Measurements from ENCODE around the gene TRPV5.

Gene TRPV5

GRCh38 chr7:142930126-142930730 lies 3.3 kb downstream of the TRPV5 start:
- Mint-ChIP-seq H3K9me3 (no peaks in the 10 kb centered on the region), H3K4me3 (no peak overlapping the region), H3K27ac (no peak overlapping the region), H3K27me3 (no peaks in the 10 kb centered on the region), H3K36me3 (ENCODE audit: low read depth) (no peaks in the 10 kb centered on the region), H3K4me1 (ENCODE audit: low read depth) (no peaks in the 10 kb centered on the region)

DNA sequence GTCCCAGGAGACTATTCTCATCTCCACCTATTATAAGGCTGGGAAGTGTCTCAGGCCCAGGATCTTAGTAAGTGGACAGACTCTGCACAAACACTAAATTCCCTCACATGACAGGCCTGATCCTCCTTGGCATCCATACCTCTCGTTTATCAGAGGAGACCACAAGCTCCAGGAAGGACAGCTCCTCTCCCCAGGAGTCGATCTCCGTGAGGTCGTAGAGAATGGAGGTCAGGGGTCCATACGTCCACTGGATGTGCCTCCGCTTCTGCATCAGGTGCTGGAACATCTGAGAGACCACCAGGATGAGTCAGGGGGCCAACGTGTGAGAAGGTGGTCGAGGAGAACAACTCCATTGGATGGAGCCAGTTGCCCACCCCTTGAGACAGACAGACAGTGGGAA lies 5.6 kb downstream of the TRPV5 start:
- Mint-ChIP-seq H3K27me3 (no peaks in the 10 kb centered on the region), H3K4me3 (no peak overlapping the region), H3K27ac (no peak overlapping the region), H3K4me1 (ENCODE audit: low read depth) (no peaks in the 10 kb centered on the region), H3K36me3 (ENCODE audit: low read depth) (no peaks in the 10 kb centered on the region), H3K9me3 (no peaks in the 10 kb centered on the region)

DNA sequence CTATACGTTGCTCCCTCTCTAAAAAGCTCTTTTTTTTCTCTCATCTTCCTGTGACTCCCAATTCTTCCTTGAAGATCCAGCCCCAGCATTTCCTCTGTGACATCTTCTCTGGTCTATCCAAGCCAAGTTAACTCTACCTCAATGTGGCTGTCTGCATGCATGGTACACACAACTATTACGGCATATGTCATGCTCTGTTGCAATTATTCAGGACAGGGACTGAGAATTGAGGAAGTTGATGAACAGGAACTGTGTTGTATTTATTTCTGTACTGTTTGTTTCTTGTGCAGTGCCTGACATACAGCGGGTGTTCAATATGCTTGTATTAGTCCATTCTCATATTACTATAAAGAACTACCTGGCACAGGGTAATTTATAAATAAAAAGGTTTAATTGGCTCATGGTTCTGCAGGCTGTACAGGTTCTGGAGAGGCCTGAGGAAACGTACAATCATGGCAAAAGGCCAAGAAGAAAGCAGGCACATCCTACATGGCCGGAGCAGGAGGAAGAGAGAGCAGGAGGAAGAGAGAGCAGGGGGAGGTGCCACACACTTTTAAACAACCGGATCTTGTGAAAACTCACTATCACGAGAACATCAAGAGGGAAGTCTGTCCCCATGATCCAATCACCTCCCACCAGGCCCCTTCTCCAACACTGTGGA lies 6.3 kb downstream of the TRPV5 start:
- Mint-ChIP-seq H3K27me3 (no peaks in the 10 kb centered on the region), H3K4me1 (ENCODE audit: low read depth) (no peaks in the 10 kb centered on the region), H3K4me3 (no peak overlapping the region), H3K36me3 (ENCODE audit: low read depth) (no peaks in the 10 kb centered on the region), H3K27ac (no peak overlapping the region), H3K9me3 (no peaks in the 10 kb centered on the region)

DNA sequence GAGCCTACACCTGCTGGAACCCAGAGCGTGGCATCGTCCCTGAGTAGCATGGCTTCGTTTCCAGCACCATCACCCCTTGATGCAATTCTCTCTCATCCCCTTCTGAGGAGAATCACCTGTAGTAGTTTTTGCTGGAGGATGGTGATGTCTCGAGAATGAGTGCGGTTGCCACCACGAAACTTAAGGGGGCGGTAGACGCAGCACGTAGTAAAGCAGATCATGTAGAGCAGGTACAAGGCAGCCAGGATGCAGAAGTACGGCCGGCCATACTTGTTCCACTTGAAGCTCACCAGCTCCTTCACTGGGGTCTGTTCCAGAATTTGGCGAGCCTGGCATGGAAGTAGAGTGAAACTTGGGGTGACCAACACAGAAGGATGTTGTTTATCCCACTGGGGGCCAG lies 8.1 kb downstream of the TRPV5 start:
- Mint-ChIP-seq H3K9me3 (no peaks in the 10 kb centered on the region), H3K27me3 (no peaks in the 10 kb centered on the region), H3K4me3 (no peak overlapping the region), H3K27ac (no peak overlapping the region), H3K36me3 (ENCODE audit: low read depth) (no peaks in the 10 kb centered on the region), H3K4me1 (ENCODE audit: low read depth) (no peaks in the 10 kb centered on the region)

DNA sequence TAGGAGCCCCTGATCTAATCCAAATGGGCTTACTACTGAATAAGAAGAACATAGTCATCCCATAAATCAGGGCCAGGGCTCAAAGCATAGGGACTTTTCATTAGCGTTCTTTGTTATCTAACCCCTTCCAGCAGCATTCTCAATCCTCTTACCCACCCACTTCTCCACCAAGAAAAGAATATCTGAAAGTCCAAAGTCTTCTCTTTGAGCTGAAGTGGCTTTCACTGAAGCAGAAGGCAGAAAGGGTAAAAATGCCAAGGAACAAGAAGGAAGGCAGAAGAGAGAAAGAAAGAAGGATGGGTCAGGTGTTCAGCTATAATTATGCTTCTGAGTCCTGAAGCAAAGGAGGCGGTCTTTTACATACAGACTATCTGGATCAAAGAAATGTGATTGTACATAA lies 10.2 kb downstream of the TRPV5 start:
- Mint-ChIP-seq H3K4me3 (no peak overlapping the region), H3K27me3 (peaks cover 2% of the 10 kb centered on the region), H3K27ac (no peak overlapping the region), H3K9me3 (no peaks in the 10 kb centered on the region), H3K36me3 (ENCODE audit: low read depth) (no peaks in the 10 kb centered on the region), H3K4me1 (ENCODE audit: low read depth) (no peaks in the 10 kb centered on the region)

- Mint-ChIP-seq H3K36me3 (ENCODE audit: low read depth) (no peaks in the 10 kb centered on the region), H3K4me1 (ENCODE audit: low read depth) (no peaks in the 10 kb centered on the region), H3K9me3 (no peaks in the 10 kb centered on the region), H3K27ac (no peak overlapping the region), H3K27me3 (peaks cover 6% of the 10 kb centered on the region), H3K4me3 (no peak overlapping the region)
Measured at GRCh38 chr7:142919656-142920055, 13.9 kb downstream of the TRPV5 start.

DNA sequence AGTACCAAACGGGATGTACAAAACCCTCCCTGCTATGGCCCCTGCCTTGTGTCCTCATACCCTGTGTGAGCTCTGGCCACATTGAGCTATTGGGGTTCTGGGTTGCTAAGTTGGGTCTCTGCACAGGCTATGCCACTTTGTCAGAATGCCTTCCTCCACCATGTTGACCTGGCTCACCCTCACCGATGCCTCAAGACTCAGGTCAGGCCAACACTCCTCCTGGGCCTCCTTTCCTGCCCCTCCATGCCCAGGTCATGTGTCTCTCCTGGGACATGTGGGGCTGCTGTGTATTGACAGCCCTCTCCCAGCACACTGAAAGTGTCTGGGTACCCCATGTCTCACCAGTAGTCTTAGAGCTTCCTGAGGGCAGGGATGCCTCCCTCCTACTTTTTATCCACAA lies 14.6 kb downstream of the TRPV5 start:
- no peak overlapping the region for H3K27ac Mint-ChIP-seq
- H3K4me1 Mint-ChIP-seq (ENCODE audit: low read depth), result no peaks in the 10 kb centered on the region
- H3K9me3 Mint-ChIP-seq, result no peaks in the 10 kb centered on the region
- H3K4me3 Mint-ChIP-seq, result no peak overlapping the region
- no peaks in the 10 kb centered on the region for H3K36me3 Mint-ChIP-seq (ENCODE audit: low read depth)
- peaks cover 6% of the 10 kb centered on the region for H3K27me3 Mint-ChIP-seq

- H3K4me1 Mint-ChIP-seq (ENCODE audit: low read depth), result no peaks in the 10 kb centered on the region
- no peak overlapping the region for H3K4me3 Mint-ChIP-seq
- H3K27ac Mint-ChIP-seq, result no peak overlapping the region
Measured at GRCh38 chr7:142917447-142917846, 16.1 kb downstream of the TRPV5 start.

GRCh38 chr7:142916508-142916907 lies 17.0 kb downstream of the TRPV5 start:
- H3K36me3 Mint-ChIP-seq (ENCODE audit: low read depth), result no peaks in the 10 kb centered on the region
- no peaks in the 10 kb centered on the region for H3K4me1 Mint-ChIP-seq (ENCODE audit: low read depth)
- no peak overlapping the region for H3K4me3 Mint-ChIP-seq
- H3K27ac Mint-ChIP-seq, result no peak overlapping the region
- no peaks in the 10 kb centered on the region for H3K9me3 Mint-ChIP-seq
- H3K27me3 Mint-ChIP-seq, result peaks cover 12% of the 10 kb centered on the region

More at GRCh38 chr7:142917447-142917846, 16.1 kb downstream of the TRPV5 start:
- Mint-ChIP-seq H3K9me3 (no peaks in the 10 kb centered on the region), H3K36me3 (ENCODE audit: low read depth) (no peaks in the 10 kb centered on the region), H3K27me3 (peaks cover 6% of the 10 kb centered on the region)

GRCh38 chr7:142915315-142915714 lies 18.2 kb downstream of the TRPV5 start:
- Mint-ChIP-seq H3K27me3 (peaks cover 16% of the 10 kb centered on the region), H3K36me3 (ENCODE audit: low read depth) (no peaks in the 10 kb centered on the region), H3K4me1 (ENCODE audit: low read depth) (no peaks in the 10 kb centered on the region), H3K4me3 (no peak overlapping the region), H3K9me3 (no peaks in the 10 kb centered on the region), H3K27ac (no peak overlapping the region)

- Mint-ChIP-seq H3K4me1 (ENCODE audit: low read depth) (no peaks in the 10 kb centered on the region), H3K27ac (no peak overlapping the region), H3K36me3 (ENCODE audit: low read depth) (no peaks in the 10 kb centered on the region), H3K4me3 (no peak overlapping the region), H3K9me3 (no peaks in the 10 kb centered on the region), H3K27me3 (peaks cover 19% of the 10 kb centered on the region)
Measured at GRCh38 chr7:142914121-142914520, 19.4 kb downstream of the TRPV5 start.

GRCh38 chr7:142913566-142913965 lies 20.0 kb downstream of the TRPV5 start:
- H3K27ac Mint-ChIP-seq, result no peak overlapping the region
- no peak overlapping the region for H3K4me3 Mint-ChIP-seq
- H3K4me1 Mint-ChIP-seq (ENCODE audit: low read depth), result no peaks in the 10 kb centered on the region

DNA sequence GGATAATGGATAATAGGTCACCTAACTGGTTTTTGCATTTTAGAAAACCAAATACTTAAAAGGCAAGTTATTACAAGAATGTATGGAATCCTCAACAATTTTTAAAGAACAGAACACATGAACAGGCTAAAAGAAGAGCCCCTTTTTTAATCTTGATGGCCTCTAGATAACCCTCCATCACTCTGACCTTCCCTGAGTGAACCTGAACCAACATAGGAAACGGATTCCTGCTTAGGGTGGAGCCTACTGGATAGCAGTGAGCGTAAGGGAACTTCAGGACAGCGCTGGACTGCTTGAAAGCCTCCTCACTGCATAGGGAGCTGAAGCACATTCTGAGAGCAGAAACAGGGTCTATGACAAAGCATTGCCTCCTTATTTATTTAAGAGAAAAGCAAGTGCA lies 20.5 kb downstream of the TRPV5 start:
- Mint-ChIP-seq H3K9me3 (no peaks in the 10 kb centered on the region), H3K27ac (no peak overlapping the region), H3K4me1 (ENCODE audit: low read depth) (no peaks in the 10 kb centered on the region), H3K4me3 (no peak overlapping the region), H3K27me3 (peaks cover 24% of the 10 kb centered on the region), H3K36me3 (ENCODE audit: low read depth) (no peaks in the 10 kb centered on the region)

More at GRCh38 chr7:142913566-142913965, 20.0 kb downstream of the TRPV5 start:
- Mint-ChIP-seq H3K36me3 (ENCODE audit: low read depth) (no peaks in the 10 kb centered on the region), H3K27me3 (peaks cover 23% of the 10 kb centered on the region), H3K9me3 (no peaks in the 10 kb centered on the region)

GRCh38 chr7:142910481-142910880 lies 23.1 kb downstream of the TRPV5 start:
- H3K36me3 Mint-ChIP-seq (ENCODE audit: low read depth), result no peaks in the 10 kb centered on the region
- no peaks in the 10 kb centered on the region for H3K9me3 Mint-ChIP-seq
- H3K27ac Mint-ChIP-seq, result no peak overlapping the region
- peaks cover 26% of the 10 kb centered on the region for H3K27me3 Mint-ChIP-seq
- no peak overlapping the region for H3K4me3 Mint-ChIP-seq
- H3K4me1 Mint-ChIP-seq (ENCODE audit: low read depth), result no peaks in the 10 kb centered on the region

- peaks cover 26% of the 10 kb centered on the region for H3K27me3 Mint-ChIP-seq
- H3K4me3 Mint-ChIP-seq, result no peak overlapping the region
- no peaks in the 10 kb centered on the region for H3K4me1 Mint-ChIP-seq (ENCODE audit: low read depth)
- no peak overlapping the region for H3K27ac Mint-ChIP-seq
- H3K36me3 Mint-ChIP-seq (ENCODE audit: low read depth), result no peaks in the 10 kb centered on the region
- no peaks in the 10 kb centered on the region for H3K9me3 Mint-ChIP-seq
Measured at GRCh38 chr7:142910031-142910433, 23.5 kb downstream of the TRPV5 start.

Measured in stimulated activated naive CD8-positive, alpha-beta T cell treated with anti-CD3 and anti-CD28 coated beads, Interleukin-15, Interleukin-2, amounts not matched to agents 100 ng/mL and 50 ng/mL, for 24 hours (primary cell).